HepG2 (cell line): Measurements from ENCODE around the gene SUSD3. TPM values are rescaled to one million over a fixed set of nuclear protein-coding genes. Genes with fewer than 3 reads are reported as not detected.
A peak's percentile ranks its signal among the peaks of the same experiment; 100 is the strongest.

Experiments used
- ARID2 ChIP-seq: sonication (generic); formaldehyde crosslinking; IDR thresholded peaks from 2 replicates; pipeline ENCODE4 v1.8.1; 2022; ENCODE audit warnings: mild to moderate bottlenecking, missing genetic modification reagents, borderline replicate concordance
- ATRX ChIP-seq: sonication (generic); formaldehyde crosslinking; IDR thresholded peaks from 2 replicates; pipeline ENCODE4 v1.4.0; 2020; ENCODE audit warnings: missing genetic modification reagents, borderline replicate concordance
- DMAP1 ChIP-seq: IDR thresholded peaks from 2 replicates; pipeline ENCODE4 v1.6.1; 2016
- ELF3 ChIP-seq: IDR thresholded peaks from 2 replicates; pipeline ENCODE4 v1.6.1; 2016; ENCODE audit warnings: missing genetic modification reagents, missing compliant biosample characterization
- KDM2A ChIP-seq: sonication (generic); formaldehyde crosslinking; IDR thresholded peaks from 2 replicates; pipeline ENCODE4 v1.4.0; 2020; ENCODE audit warnings: low read depth, missing genetic modification reagents, borderline replicate concordance
- KMT2A ChIP-seq: sonication (generic); formaldehyde crosslinking; IDR thresholded peaks from 2 replicates; pipeline ENCODE4 v1.4.0; 2020; ENCODE audit warnings: missing genetic modification reagents
- NFE2L1 ChIP-seq: sonication (generic); formaldehyde crosslinking; IDR thresholded peaks from 2 replicates; pipeline ENCODE4 v1.4.0; 2020; ENCODE audit warnings: missing genetic modification reagents, mild to moderate bottlenecking, borderline replicate concordance
- RBM22 ChIP-seq: fragments of 200-400 bp; formaldehyde crosslinking; optimal IDR thresholded peaks from 2 replicates; pipeline ENCODE3; 2017; ENCODE audit warnings: mild to moderate bottlenecking, low read length, moderate library complexity
- SOX13 ChIP-seq, 3 experiments: fragments of 450-650 bp in 1 of 3; sonication (generic) in 1 of 3; formaldehyde crosslinking in 1 of 3; IDR thresholded peaks in 2 of 3; conservative IDR thresholded peaks in 1 of 3; 2 replicates each; pipeline versions ENCODE4 v1.5.0 to v1.6.1; 2016 to 2020; ENCODE audit warnings: antibody characterized with exemption in 1 of 3, mild to moderate bottlenecking in 1 of 3, missing compliant biosample characterization in 1 of 3, missing genetic modification reagents in 1 of 3, moderate library complexity in 1 of 3
- TAF15 ChIP-seq: fragments of 200-400 bp; formaldehyde crosslinking; IDR thresholded peaks from one replicate; pipeline ENCODE4 v1.6.1; 2018; ENCODE audit warnings: mild to moderate bottlenecking, low read depth, low read length; ENCODE audit not compliant: poor library complexity, severe bottlenecking
- TBL1XR1 ChIP-seq: fragments of 150-350 bp; IDR thresholded peaks from 2 replicates; pipeline ENCODE4 v1.6.1; 2014; ENCODE audit warnings: borderline replicate concordance, low read length; ENCODE audit not compliant: partially characterized antibody
- THAP11 ChIP-seq: IDR thresholded peaks from 2 replicates; pipeline ENCODE4 v1.6.1; 2016; ENCODE audit warnings: missing biosample characterization, missing genetic modification reagents
- THAP8 ChIP-seq: sonication (generic); formaldehyde crosslinking; IDR thresholded peaks from 2 replicates; pipeline ENCODE4 v1.5.1; 2020; ENCODE audit warnings: missing genetic modification reagents, mild to moderate bottlenecking, borderline replicate concordance
- THRA ChIP-seq: sonication (generic); formaldehyde crosslinking; IDR thresholded peaks from 2 replicates; pipeline ENCODE4 v1.4.0; 2020; ENCODE audit warnings: missing genetic modification reagents, borderline replicate concordance
- ZFP36 ChIP-seq: fragments of 150-350 bp; IDR thresholded peaks from 2 replicates; pipeline ENCODE4 v1.6.1; 2018; ENCODE audit warnings: borderline replicate concordance, low read length, low read depth; ENCODE audit not compliant: partially characterized antibody
- ZKSCAN5 ChIP-seq: sonication (generic); formaldehyde crosslinking; IDR thresholded peaks from 2 replicates; pipeline ENCODE4 v1.5.1; 2020; ENCODE audit warnings: mild to moderate bottlenecking, missing genetic modification reagents
- ZMAT3 ChIP-seq: sonication (generic); formaldehyde crosslinking; conservative IDR thresholded peaks from 2 replicates; pipeline ENCODE4 v1.7.0; 2021; ENCODE audit warnings: missing genetic modification reagents
- ZNF326 ChIP-seq: sonication (generic); formaldehyde crosslinking; IDR thresholded peaks from 2 replicates; pipeline ENCODE4 v1.4.0; 2020; ENCODE audit warnings: missing genetic modification reagents, borderline replicate concordance
- ZNF383 ChIP-seq: sonication (generic); formaldehyde crosslinking; IDR thresholded peaks from 2 replicates; pipeline ENCODE4 v1.4.0; 2020; ENCODE audit warnings: missing genetic modification reagents, mild to moderate bottlenecking, borderline replicate concordance
- ZNF446 ChIP-seq: sonication (generic); formaldehyde crosslinking; IDR thresholded peaks from 2 replicates; pipeline ENCODE4 v1.5.0; 2020; ENCODE audit warnings: mild to moderate bottlenecking, missing genetic modification reagents
- ZNF501 ChIP-seq: sonication (generic); formaldehyde crosslinking; IDR thresholded peaks from 2 replicates; pipeline ENCODE4 v1.5.1; 2020; ENCODE audit warnings: mild to moderate bottlenecking, moderate library complexity, missing genetic modification reagents
- ZNF574 ChIP-seq: sonication (generic); formaldehyde crosslinking; IDR thresholded peaks from 2 replicates; pipeline ENCODE4 v1.4.0; 2020; ENCODE audit warnings: missing genetic modification reagents
- ZNF619 ChIP-seq: sonication (generic); formaldehyde crosslinking; IDR thresholded peaks from 2 replicates; pipeline ENCODE4 v1.4.0; 2020; ENCODE audit warnings: mild to moderate bottlenecking, missing genetic modification reagents
- ZNF788 ChIP-seq: sonication (generic); formaldehyde crosslinking; IDR thresholded peaks from 2 replicates; pipeline ENCODE4 v1.5.0; 2020; ENCODE audit warnings: mild to moderate bottlenecking, missing genetic modification reagents, borderline replicate concordance
- polyA plus RNA-seq, 8 experiments: library from polyadenylated mRNA; depleted of rRNA in 3 of 8; stranded (reverse) in 7 of 8; unstranded in 1 of 8; fragments of >200 nt; fragmentation: Illumina TruSeq in 4 of 8; extraction: Trizol in 4 of 8; gene quantifications; 2 replicates each; pipeline versions ENCODE4 v1.2.1 to v1.2.3, GENCODE V29; 2011 to 2016; ENCODE audit warnings: low read depth in 4 of 8, missing spikeins in 1 of 8, mixed read lengths in 1 of 8; ENCODE audit not compliant: insufficient read depth in 1 of 8
- total RNA-seq, 5 experiments: library from RNA; depleted of rRNA; stranded (reverse); fragments of >200 nt; fragmentation: Illumina TruSeq; extraction: Trizol; gene quantifications; 2 replicates each; pipeline ENCODE4 v1.2.3, GENCODE V29; 2016; ENCODE audit warnings: low read depth in 1 of 5

SUSD3 gene
- total and polyA plus RNA-seq, 2 of the 13 experiments (the other 11 are each of a cell fraction or from before 2014, with no cell fraction given): 7.0 to 9.1 TPM

GRCh38 chr9:93119953-93120845 lies 61.7 kb downstream of the SUSD3 start (continued):
- TF ChIP-seq THRA: peak; percentile 84; the same call in 1 of the 2 replicates
- TF ChIP-seq ATRX (CRISPR knock-in tag): no peak
- peak; percentile 43; the same call in 1 of the 2 replicates for TF ChIP-seq ZNF501 (CRISPR knock-in tag)
- no peak for TF ChIP-seq TBL1XR1
- peak; percentile 82 for TF ChIP-seq THAP11 (CRISPR knock-in tag)
- TF ChIP-seq SOX13 (IDR thresholded peaks at IDR 0.05): no peak; the same call in 1 of the 2 replicates
- peak in 1 of 2 experiments; percentile 78; a peak in 2 of 4 replicates for TF ChIP-seq SOX13 (CRISPR knock-in tag; conservative IDR thresholded peaks at IDR 0.05 in 1 of 2, IDR thresholded peaks at IDR 0.05 in 1 of 2)
- TF ChIP-seq RBM22: peak; percentile 59
- no peak for TF ChIP-seq TAF15
- TF ChIP-seq ARID2 (CRISPR knock-in tag): peak; percentile 67; the same call in 1 of the 2 replicates
- peak; percentile 82 for TF ChIP-seq ZNF574
- TF ChIP-seq KDM2A (CRISPR knock-in tag): peak; percentile 98
- no peak; the same call in 1 of the 2 replicates for TF ChIP-seq NFE2L1 (CRISPR knock-in tag)
- TF ChIP-seq ZFP36: no peak
- TF ChIP-seq ZNF446 (CRISPR knock-in tag): no peak
- peak; percentile 94 for TF ChIP-seq ELF3 (CRISPR knock-in tag)
- peak; percentile 92 for TF ChIP-seq ZMAT3
- no peak for TF ChIP-seq ZNF383 (CRISPR knock-in tag)
- peak; percentile 97 for TF ChIP-seq ZNF788 (CRISPR knock-in tag)
- TF ChIP-seq DMAP1 (CRISPR knock-in tag): peak; percentile 95
- 0 out of 2 replicates have a peak, but pooled peaks have one; percentile 49 for TF ChIP-seq ZKSCAN5 (CRISPR knock-in tag)
- TF ChIP-seq ZNF326 (CRISPR knock-in tag): no peak
- no peak for TF ChIP-seq THAP8 (CRISPR knock-in tag)
- no peak; the same call in 1 of the 2 replicates for TF ChIP-seq ZNF619
- peak; percentile 32; the same call in 1 of the 2 replicates for TF ChIP-seq KMT2A (CRISPR knock-in tag)
